C4-2B (cell line): Measurements from ENCODE around the gene MR1.

Experiments
- ZFX ChIP-seq: fragments of 450-650 bp; IDR thresholded peaks from 2 replicates; pipeline ENCODE4 v1.6.1; 2017
- TF ChIP-seq, protein P1 (sequence below): fragments of 450-650 bp; conservative IDR thresholded peaks from 2 replicates; pipeline ENCODE4 v1.5.1; 2017; ENCODE audit warnings: mild to moderate bottlenecking

DNA sequence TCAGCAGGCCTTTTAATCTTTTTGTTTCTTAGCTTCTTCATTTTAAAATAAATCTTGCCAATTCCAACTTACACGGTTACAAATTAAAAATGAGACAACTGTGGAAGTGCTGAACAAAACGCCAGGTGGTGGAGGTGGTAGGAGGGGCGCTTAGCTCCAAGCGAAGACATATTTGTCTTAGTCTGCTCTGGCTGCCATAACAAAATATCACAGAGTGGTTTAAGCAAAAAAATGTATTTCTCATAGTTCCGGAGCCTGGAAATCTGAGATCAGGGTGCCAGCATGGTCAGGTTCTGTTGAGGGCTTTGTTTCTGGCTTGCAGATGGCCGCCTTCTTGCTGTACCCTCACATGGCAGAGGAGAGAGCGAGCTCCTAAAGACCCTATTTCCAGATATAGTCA lies 69.6 kb downstream of the MR1 start:
- TF ChIP-seq, protein P1, sequence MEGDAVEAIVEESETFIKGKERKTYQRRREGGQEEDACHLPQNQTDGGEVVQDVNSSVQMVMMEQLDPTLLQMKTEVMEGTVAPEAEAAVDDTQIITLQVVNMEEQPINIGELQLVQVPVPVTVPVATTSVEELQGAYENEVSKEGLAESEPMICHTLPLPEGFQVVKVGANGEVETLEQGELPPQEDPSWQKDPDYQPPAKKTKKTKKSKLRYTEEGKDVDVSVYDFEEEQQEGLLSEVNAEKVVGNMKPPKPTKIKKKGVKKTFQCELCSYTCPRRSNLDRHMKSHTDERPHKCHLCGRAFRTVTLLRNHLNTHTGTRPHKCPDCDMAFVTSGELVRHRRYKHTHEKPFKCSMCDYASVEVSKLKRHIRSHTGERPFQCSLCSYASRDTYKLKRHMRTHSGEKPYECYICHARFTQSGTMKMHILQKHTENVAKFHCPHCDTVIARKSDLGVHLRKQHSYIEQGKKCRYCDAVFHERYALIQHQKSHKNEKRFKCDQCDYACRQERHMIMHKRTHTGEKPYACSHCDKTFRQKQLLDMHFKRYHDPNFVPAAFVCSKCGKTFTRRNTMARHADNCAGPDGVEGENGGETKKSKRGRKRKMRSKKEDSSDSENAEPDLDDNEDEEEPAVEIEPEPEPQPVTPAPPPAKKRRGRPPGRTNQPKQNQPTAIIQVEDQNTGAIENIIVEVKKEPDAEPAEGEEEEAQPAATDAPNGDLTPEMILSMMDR, result no peak
- no peak for TF ChIP-seq ZFX
